Activated CD4-positive, alpha-beta T cell treated with anti-CD3 and anti-CD28 coated beads, Interleukin-2, amount 10 ng/mL, durations not matched to agents 24 days and 14 days (primary cell): ENCODE results near the gene PTPRT. TPM values are rescaled to one million over a fixed set of nuclear protein-coding genes. Genes with fewer than 3 reads are reported as not detected.

Experiments used
- DNase-seq: peaks from one replicate; pipeline ENCODE4 v3.0.0; 2022
- H3K27ac Mint-ChIP-seq: one replicate; pipeline ENCODE4 v1.8.0; 2022; ENCODE audit warnings: mild to moderate bottlenecking, mixed read lengths
- H3K27me3 Mint-ChIP-seq: one replicate; pipeline ENCODE4 v1.8.0; 2022; ENCODE audit warnings: mixed read lengths
- H3K36me3 Mint-ChIP-seq: one replicate; pipeline ENCODE4 v1.8.0; 2022; ENCODE audit warnings: low read depth, mild to moderate bottlenecking, mixed read lengths
- H3K4me1 Mint-ChIP-seq: one replicate; pipeline ENCODE4 v1.8.0; 2021; ENCODE audit warnings: mixed read lengths
- H3K4me3 Mint-ChIP-seq: one replicate; pipeline ENCODE4 v1.8.0; 2022; ENCODE audit warnings: mild to moderate bottlenecking, moderate library complexity, mixed read lengths
- H3K9me3 Mint-ChIP-seq: one replicate; pipeline ENCODE4 v1.8.0; 2021; ENCODE audit warnings: mixed read lengths
- intact Hi-C: fragments of 100-400 bp; cut with micrococcal nuclease; formaldehyde crosslinking; loops from one replicate; pipeline ENCODE4 v1.15.1; 2023
- total RNA-seq: library from RNA; stranded (reverse); gene quantifications from 2 replicates; pipeline ENCODE4 v1.2.3, GENCODE V29; 2022

The PTPRT gene
- total RNA-seq, 1 donor from 2014 or later, result not detected

- intact Hi-C loops, result no loop called here
Observed at GRCh38 chr20:42708266-42708665, 481.4 kb downstream of the PTPRT start.

DNA sequence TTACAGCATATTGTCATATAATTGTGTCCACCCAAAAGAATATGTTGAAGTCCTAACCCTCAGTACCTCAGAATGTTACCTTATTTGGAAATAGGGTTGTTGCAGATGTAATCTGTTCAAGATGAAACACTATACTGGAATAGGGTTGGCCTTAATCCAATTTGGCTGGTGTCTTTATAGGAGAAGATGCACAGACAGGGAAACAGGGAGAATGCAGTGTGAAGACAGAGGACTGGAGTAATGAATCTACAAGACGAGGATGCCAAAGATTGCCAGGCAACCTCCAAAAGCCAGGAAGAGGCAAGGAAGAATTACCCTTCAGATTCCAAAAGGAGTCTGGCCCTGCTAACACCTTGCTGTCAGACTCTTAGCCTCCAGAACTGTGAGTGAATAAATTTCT lies 482.9 kb downstream of the PTPRT start:
- Mint-ChIP-seq H3K4me3 (no peak overlapping the region), H3K36me3 (no peaks in the 10 kb centered on the region), H3K27me3 (no peaks in the 10 kb centered on the region), H3K9me3 (peaks cover 27% of the 10 kb centered on the region), H3K27ac (no peak overlapping the region), H3K4me1 (no peaks in the 10 kb centered on the region)
- intact Hi-C loops, result no loop called here
- no peak for DNase-seq

More at GRCh38 chr20:42708266-42708665, 481.4 kb downstream of the PTPRT start:
- no peak for DNase-seq
- Mint-ChIP-seq H3K9me3 (peaks cover 22% of the 10 kb centered on the region), H3K27ac (no peak overlapping the region), H3K4me1 (no peaks in the 10 kb centered on the region), H3K4me3 (no peak overlapping the region), H3K36me3 (no peaks in the 10 kb centered on the region), H3K27me3 (no peaks in the 10 kb centered on the region)

GRCh38 chr20:42705550-42705949 lies 484.2 kb downstream of the PTPRT start:
- no peaks in the 10 kb centered on the region for H3K4me1 Mint-ChIP-seq
- no peaks in the 10 kb centered on the region for H3K27me3 Mint-ChIP-seq
- H3K36me3 Mint-ChIP-seq, result no peaks in the 10 kb centered on the region
- H3K27ac Mint-ChIP-seq, result no peak overlapping the region
- no peak overlapping the region for H3K4me3 Mint-ChIP-seq
- intact Hi-C loops, result no loop called here
- no peak for DNase-seq
- H3K9me3 Mint-ChIP-seq, result peaks cover 19% of the 10 kb centered on the region

DNA sequence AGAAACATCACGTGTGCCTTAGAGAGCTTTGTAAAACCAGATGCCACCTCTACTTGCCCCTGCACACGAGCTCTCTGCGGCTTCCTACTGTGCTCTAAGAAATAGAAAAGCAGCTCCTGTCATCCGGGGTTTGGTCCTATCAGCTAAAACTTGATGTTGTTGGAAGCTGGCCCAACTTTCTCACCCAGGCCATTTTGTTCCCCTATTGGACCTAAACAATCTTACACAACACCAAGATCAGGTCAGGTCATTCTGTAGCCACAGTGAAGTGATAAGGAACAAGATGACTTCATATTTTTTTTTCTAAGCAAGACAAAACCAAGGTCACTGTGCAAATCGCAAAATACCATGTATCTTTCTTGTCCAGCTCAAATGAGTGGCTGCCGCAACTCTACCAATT lies 486.0 kb downstream of the PTPRT start:
- H3K36me3 Mint-ChIP-seq, result no peaks in the 10 kb centered on the region
- no peak overlapping the region for H3K4me3 Mint-ChIP-seq
- no peaks in the 10 kb centered on the region for H3K27me3 Mint-ChIP-seq
- DNase-seq, result no peak
- intact Hi-C loops, result no loop called here
- H3K4me1 Mint-ChIP-seq, result no peaks in the 10 kb centered on the region
- H3K9me3 Mint-ChIP-seq, result peaks cover 12% of the 10 kb centered on the region
- no peak overlapping the region for H3K27ac Mint-ChIP-seq

DNA sequence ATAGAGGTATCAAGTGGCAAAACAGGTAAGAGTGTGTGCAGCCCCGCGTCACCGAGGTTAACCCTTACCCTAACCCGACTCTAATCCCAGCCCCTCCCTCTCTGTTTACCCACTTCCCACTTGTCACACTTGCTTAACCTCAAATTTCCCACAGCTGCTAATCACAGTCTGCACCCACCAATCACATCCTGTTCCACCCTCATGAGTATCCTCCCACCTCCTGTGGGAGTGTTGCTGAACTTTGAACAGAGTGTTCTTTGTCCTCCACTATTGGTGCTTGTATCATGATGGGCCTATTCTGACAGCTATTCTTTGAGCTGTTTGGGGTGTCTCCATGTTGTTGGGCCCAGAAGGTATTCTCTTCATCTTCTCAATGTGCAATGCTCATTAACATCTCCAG lies 487.8 kb downstream of the PTPRT start:
- Mint-ChIP-seq H3K4me1 (no peaks in the 10 kb centered on the region), H3K4me3 (no peak overlapping the region), H3K27ac (no peak overlapping the region), H3K36me3 (no peaks in the 10 kb centered on the region), H3K9me3 (peaks cover 9% of the 10 kb centered on the region), H3K27me3 (no peaks in the 10 kb centered on the region)
- intact Hi-C loops, result no loop called here
- no peak for DNase-seq

GRCh38 chr20:42700372-42700771 lies 489.3 kb downstream of the PTPRT start:
- Mint-ChIP-seq H3K4me1 (no peaks in the 10 kb centered on the region), H3K36me3 (no peaks in the 10 kb centered on the region), H3K27ac (no peak overlapping the region), H3K27me3 (no peaks in the 10 kb centered on the region), H3K4me3 (no peak overlapping the region), H3K9me3 (peaks cover 9% of the 10 kb centered on the region)
- intact Hi-C loops, result no loop called here
- DNase-seq, result no peak

DNA sequence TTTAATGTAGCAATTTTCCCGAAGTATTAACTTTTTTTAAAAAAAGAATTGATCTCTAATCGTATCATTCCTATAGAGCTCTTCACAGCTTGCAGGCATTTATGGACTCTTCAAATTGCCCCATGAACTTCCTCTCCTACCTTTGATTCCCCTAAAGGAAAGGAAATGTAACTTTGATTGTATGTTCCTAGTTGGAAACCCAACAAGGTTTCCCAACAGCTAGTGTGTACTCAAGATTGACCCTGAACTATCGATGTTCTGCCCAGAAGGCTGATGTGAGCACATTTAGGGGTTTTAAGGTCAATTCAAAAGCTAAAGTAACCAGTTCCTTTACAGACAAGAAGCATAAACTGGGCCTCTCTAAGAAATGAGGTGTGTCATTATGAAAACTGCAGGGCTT lies 491.7 kb downstream of the PTPRT start:
- DNase-seq, result no peak
- H3K4me3 Mint-ChIP-seq, result no peak overlapping the region
- no peak overlapping the region for H3K27ac Mint-ChIP-seq
- intact Hi-C loops, result no loop called here
- H3K9me3 Mint-ChIP-seq, result peaks cover 9% of the 10 kb centered on the region
- H3K4me1 Mint-ChIP-seq, result no peaks in the 10 kb centered on the region
- H3K27me3 Mint-ChIP-seq, result no peaks in the 10 kb centered on the region
- H3K36me3 Mint-ChIP-seq, result no peaks in the 10 kb centered on the region

- Mint-ChIP-seq H3K4me3 (no peak overlapping the region), H3K27me3 (no peaks in the 10 kb centered on the region), H3K36me3 (no peaks in the 10 kb centered on the region), H3K4me1 (no peaks in the 10 kb centered on the region), H3K9me3 (no peaks in the 10 kb centered on the region), H3K27ac (no peak overlapping the region)
- intact Hi-C loops, result no loop called here
- DNase-seq, result no peak
Observed at GRCh38 chr20:42690842-42691437, 498.8 kb downstream of the PTPRT start.

DNA sequence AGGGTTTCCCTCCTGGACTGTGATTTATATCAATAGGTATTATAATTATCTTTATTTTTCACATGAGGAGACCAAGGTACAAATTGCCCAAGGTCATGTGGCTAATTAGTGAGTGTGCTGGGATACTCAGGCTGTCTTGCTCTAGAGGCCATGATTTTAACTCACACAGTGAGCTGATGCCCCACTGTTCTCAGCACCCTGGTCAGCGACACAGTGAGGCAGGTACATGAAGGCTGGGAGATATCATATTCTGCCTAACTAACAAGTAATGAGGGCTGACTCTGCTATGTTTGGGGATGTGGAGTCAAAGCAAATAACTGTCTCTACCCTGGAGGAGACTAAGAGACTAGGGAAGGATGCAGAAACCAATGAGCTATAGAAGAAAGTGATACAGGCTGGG lies 501.1 kb downstream of the PTPRT start:
- no peaks in the 10 kb centered on the region for H3K4me1 Mint-ChIP-seq
- H3K36me3 Mint-ChIP-seq, result no peaks in the 10 kb centered on the region
- no peak overlapping the region for H3K4me3 Mint-ChIP-seq
- no peaks in the 10 kb centered on the region for H3K9me3 Mint-ChIP-seq
- no peaks in the 10 kb centered on the region for H3K27me3 Mint-ChIP-seq
- DNase-seq, result no peak
- intact Hi-C loops, result no loop called here
- no peak overlapping the region for H3K27ac Mint-ChIP-seq

DNA sequence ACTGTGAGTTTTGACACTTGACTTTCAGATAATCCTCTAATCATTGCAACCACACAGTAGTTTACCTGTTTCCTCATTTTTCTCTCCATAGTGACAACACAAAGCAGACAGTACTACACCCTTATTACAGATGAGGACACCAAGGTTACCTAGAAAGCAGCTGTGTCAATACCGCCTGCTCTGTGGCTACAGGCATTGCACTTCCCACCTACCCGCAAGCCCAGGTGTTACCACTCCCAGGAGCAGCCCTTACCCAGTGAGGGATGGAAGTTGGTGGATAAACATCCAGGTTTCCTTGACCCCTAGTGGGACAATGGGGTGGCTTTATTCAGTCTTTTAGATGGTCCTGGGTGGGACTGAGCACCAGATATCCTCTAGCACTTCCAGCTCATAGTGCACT lies 503.6 kb downstream of the PTPRT start:
- H3K36me3 Mint-ChIP-seq, result no peaks in the 10 kb centered on the region
- H3K27ac Mint-ChIP-seq, result no peak overlapping the region
- H3K27me3 Mint-ChIP-seq, result no peaks in the 10 kb centered on the region
- intact Hi-C loops, result no loop called here
- no peaks in the 10 kb centered on the region for H3K9me3 Mint-ChIP-seq
- no peaks in the 10 kb centered on the region for H3K4me1 Mint-ChIP-seq
- H3K4me3 Mint-ChIP-seq, result no peak overlapping the region
- no peak for DNase-seq

DNA sequence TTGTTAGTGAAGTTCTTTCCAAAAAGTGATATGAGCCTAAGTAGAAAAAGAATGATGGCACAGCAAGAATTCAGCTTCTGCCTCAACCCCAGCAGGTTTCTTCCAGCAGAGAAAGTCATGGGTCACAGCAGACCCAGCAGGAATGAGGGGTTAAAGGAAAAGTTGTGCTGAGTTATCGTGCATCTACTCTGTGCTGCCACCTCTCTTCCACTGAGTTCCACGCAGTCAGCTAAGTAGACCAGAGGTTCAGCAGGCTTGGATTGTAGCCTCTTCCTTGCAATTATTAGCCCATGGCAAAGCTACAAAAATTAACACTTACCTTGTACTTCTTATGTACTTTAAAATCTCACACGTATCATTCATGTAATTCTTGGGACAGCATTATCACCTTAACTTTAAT lies 510.8 kb downstream of the PTPRT start:
- intact Hi-C loops, result no loop called here
- no peak for DNase-seq
- Mint-ChIP-seq H3K9me3 (no peaks in the 10 kb centered on the region), H3K36me3 (no peaks in the 10 kb centered on the region), H3K4me1 (no peaks in the 10 kb centered on the region), H3K27ac (no peak overlapping the region), H3K4me3 (no peak overlapping the region), H3K27me3 (no peaks in the 10 kb centered on the region)

- intact Hi-C loops, result no loop called here
- H3K27me3 Mint-ChIP-seq, result no peaks in the 10 kb centered on the region
- DNase-seq, result no peak
- no peaks in the 10 kb centered on the region for H3K4me1 Mint-ChIP-seq
- H3K4me3 Mint-ChIP-seq, result no peak overlapping the region
- H3K36me3 Mint-ChIP-seq, result no peaks in the 10 kb centered on the region
- H3K27ac Mint-ChIP-seq, result no peak overlapping the region
- no peaks in the 10 kb centered on the region for H3K9me3 Mint-ChIP-seq
Observed at GRCh38 chr20:42656130-42656529, 533.6 kb downstream of the PTPRT start.

GRCh38 chr20:42652266-42652665 lies 537.4 kb downstream of the PTPRT start:
- Mint-ChIP-seq H3K9me3 (no peaks in the 10 kb centered on the region), H3K4me1 (no peaks in the 10 kb centered on the region), H3K27ac (no peak overlapping the region), H3K36me3 (no peaks in the 10 kb centered on the region), H3K27me3 (no peaks in the 10 kb centered on the region), H3K4me3 (no peak overlapping the region)
- intact Hi-C loops, result no loop called here
- DNase-seq, result no peak

- Mint-ChIP-seq H3K27ac (no peak overlapping the region), H3K27me3 (no peaks in the 10 kb centered on the region), H3K4me3 (no peak overlapping the region), H3K9me3 (no peaks in the 10 kb centered on the region), H3K36me3 (no peaks in the 10 kb centered on the region), H3K4me1 (no peaks in the 10 kb centered on the region)
- intact Hi-C loops, result no loop called here
- no peak for DNase-seq
Observed at GRCh38 chr20:42650191-42650746, 539.4 kb downstream of the PTPRT start.

DNA sequence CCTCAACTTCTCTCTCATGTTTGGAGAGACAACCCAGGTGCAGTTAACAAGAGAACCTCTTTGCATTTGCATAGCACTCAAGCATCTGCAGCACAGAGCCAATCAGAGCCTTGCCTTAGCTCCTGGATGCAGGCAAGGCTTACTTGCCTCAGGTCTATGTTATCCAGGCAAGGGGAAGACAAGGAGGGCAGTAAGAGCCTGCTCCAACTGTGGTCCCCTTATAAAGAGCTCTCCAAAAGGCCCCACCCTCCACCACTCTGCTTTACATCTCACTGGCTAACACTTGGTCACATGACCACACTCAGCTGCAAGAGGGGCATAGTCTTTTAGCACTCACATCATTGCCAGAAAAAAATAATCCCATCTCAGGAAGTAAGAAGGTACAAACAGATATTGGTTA lies 540.0 kb downstream of the PTPRT start:
- H3K27ac Mint-ChIP-seq, result no peak overlapping the region
- DNase-seq, result no peak
- no peaks in the 10 kb centered on the region for H3K9me3 Mint-ChIP-seq
- H3K36me3 Mint-ChIP-seq, result no peaks in the 10 kb centered on the region
- no peaks in the 10 kb centered on the region for H3K27me3 Mint-ChIP-seq
- no peak overlapping the region for H3K4me3 Mint-ChIP-seq
- no peaks in the 10 kb centered on the region for H3K4me1 Mint-ChIP-seq
- intact Hi-C loops, result no loop called here
